Measurements from ENCODE around the gene MMP25.

The MMP25 gene

GRCh38 chr16:3025032-3026002, 21.0 kb upstream of the MMP25 start:
- Histone ChIP-seq H3K36me3 (ENCODE audit: insufficient read depth, low read length) (no peaks in the 10 kb centered on the region), H3K79me2 (ENCODE audit: control insufficient read depth, insufficient read depth, low read length, unreplicated experiment) (no peaks in the 10 kb centered on the region), H3K4me1 (ENCODE audit: control insufficient read depth, insufficient read depth, low read length, unreplicated experiment) (peaks cover 10% of the 10 kb centered on the region), H3K4me3 (ENCODE audit: low read depth, low read length) (no peak overlapping the region), H3K27me3 (ENCODE audit: insufficient read depth, low read length) (no peaks in the 10 kb centered on the region), H3K27ac (ENCODE audit: low read depth, low read length) (no peak overlapping the region), H2AFZ (ENCODE audit: low read length, unreplicated experiment) (no peak overlapping the region)

GRCh38 chr16:3026003-3026378, 20.4 kb upstream of the MMP25 start:
- H3K4me1 ChIP-seq (ENCODE audit: control insufficient read depth, insufficient read depth, low read length, unreplicated experiment): peaks cover 10% of the 10 kb centered on the region
- H3K79me2 ChIP-seq (ENCODE audit: control insufficient read depth, insufficient read depth, low read length, unreplicated experiment): no peaks in the 10 kb centered on the region
- H3K36me3 ChIP-seq (ENCODE audit: insufficient read depth, low read length): no peaks in the 10 kb centered on the region
- H3K4me3 ChIP-seq (ENCODE audit: low read depth, low read length): no peak overlapping the region
- H3K27ac ChIP-seq (ENCODE audit: low read depth, low read length): no peak overlapping the region
- H2AFZ ChIP-seq (ENCODE audit: low read length, unreplicated experiment): no peak overlapping the region
- no peaks in the 10 kb centered on the region for H3K27me3 ChIP-seq (ENCODE audit: insufficient read depth, low read length)

GRCh38 chr16:3026609-3027488, 19.5 kb upstream of the MMP25 start:
- Histone ChIP-seq H3K36me3 (ENCODE audit: insufficient read depth, low read length) (no peaks in the 10 kb centered on the region), H3K27ac (ENCODE audit: low read depth, low read length) (no peak overlapping the region), H2AFZ (ENCODE audit: low read length, unreplicated experiment) (no peak overlapping the region), H3K79me2 (ENCODE audit: control insufficient read depth, insufficient read depth, low read length, unreplicated experiment) (no peaks in the 10 kb centered on the region), H3K4me3 (ENCODE audit: low read depth, low read length) (no peak overlapping the region), H3K4me1 (ENCODE audit: control insufficient read depth, insufficient read depth, low read length, unreplicated experiment) (peaks cover 10% of the 10 kb centered on the region), H3K27me3 (ENCODE audit: insufficient read depth, low read length) (no peaks in the 10 kb centered on the region)

GRCh38 chr16:3027489-3027795, 18.9 kb upstream of the MMP25 start:
- Histone ChIP-seq H3K27ac (ENCODE audit: low read depth, low read length) (no peak overlapping the region), H3K36me3 (ENCODE audit: insufficient read depth, low read length) (no peaks in the 10 kb centered on the region), H3K4me3 (ENCODE audit: low read depth, low read length) (no peak overlapping the region), H3K79me2 (ENCODE audit: control insufficient read depth, insufficient read depth, low read length, unreplicated experiment) (no peaks in the 10 kb centered on the region), H3K27me3 (ENCODE audit: insufficient read depth, low read length) (peaks cover 4% of the 10 kb centered on the region), H3K4me1 (ENCODE audit: control insufficient read depth, insufficient read depth, low read length, unreplicated experiment) (peaks cover 10% of the 10 kb centered on the region), H2AFZ (ENCODE audit: low read length, unreplicated experiment) (no peak overlapping the region)

- Histone ChIP-seq H2AFZ (ENCODE audit: low read length, unreplicated experiment) (no peak overlapping the region), H3K27ac (ENCODE audit: low read depth, low read length) (no peak overlapping the region), H3K4me1 (ENCODE audit: control insufficient read depth, insufficient read depth, low read length, unreplicated experiment) (peaks cover 3% of the 10 kb centered on the region), H3K4me3 (ENCODE audit: low read depth, low read length) (no peak overlapping the region), H3K79me2 (ENCODE audit: control insufficient read depth, insufficient read depth, low read length, unreplicated experiment) (no peaks in the 10 kb centered on the region), H3K36me3 (ENCODE audit: insufficient read depth, low read length) (no peaks in the 10 kb centered on the region), H3K27me3 (ENCODE audit: insufficient read depth, low read length) (peaks cover 7% of the 10 kb centered on the region)
Observed at GRCh38 chr16:3027983-3028715, 18.2 kb upstream of the MMP25 start.

- Histone ChIP-seq H3K27ac (ENCODE audit: low read depth, low read length) (no peak overlapping the region), H3K36me3 (ENCODE audit: insufficient read depth, low read length) (no peaks in the 10 kb centered on the region), H3K79me2 (ENCODE audit: control insufficient read depth, insufficient read depth, low read length, unreplicated experiment) (no peaks in the 10 kb centered on the region), H3K27me3 (ENCODE audit: insufficient read depth, low read length) (peaks cover 13% of the 10 kb centered on the region), H2AFZ (ENCODE audit: low read length, unreplicated experiment) (no peak overlapping the region), H3K4me1 (ENCODE audit: control insufficient read depth, insufficient read depth, low read length, unreplicated experiment) (no peaks in the 10 kb centered on the region), H3K4me3 (ENCODE audit: low read depth, low read length) (no peak overlapping the region)
Observed at GRCh38 chr16:3028716-3029319, 17.5 kb upstream of the MMP25 start.

- Histone ChIP-seq H3K4me1 (ENCODE audit: control insufficient read depth, insufficient read depth, low read length, unreplicated experiment) (no peaks in the 10 kb centered on the region), H3K27ac (ENCODE audit: low read depth, low read length) (no peak overlapping the region), H3K4me3 (ENCODE audit: low read depth, low read length) (no peak overlapping the region), H3K36me3 (ENCODE audit: insufficient read depth, low read length) (no peaks in the 10 kb centered on the region), H3K79me2 (ENCODE audit: control insufficient read depth, insufficient read depth, low read length, unreplicated experiment) (no peaks in the 10 kb centered on the region), H2AFZ (ENCODE audit: low read length, unreplicated experiment) (no peak overlapping the region), H3K27me3 (ENCODE audit: insufficient read depth, low read length) (peaks cover 18% of the 10 kb centered on the region)
Observed at GRCh38 chr16:3029491-3030221, 16.7 kb upstream of the MMP25 start.

GRCh38 chr16:3030222-3031212, 15.8 kb upstream of the MMP25 start:
- Histone ChIP-seq H3K36me3 (ENCODE audit: insufficient read depth, low read length) (no peaks in the 10 kb centered on the region), H3K27ac (ENCODE audit: low read depth, low read length) (no peak overlapping the region), H3K4me1 (ENCODE audit: control insufficient read depth, insufficient read depth, low read length, unreplicated experiment) (no peaks in the 10 kb centered on the region), H3K79me2 (ENCODE audit: control insufficient read depth, insufficient read depth, low read length, unreplicated experiment) (no peaks in the 10 kb centered on the region), H3K4me3 (ENCODE audit: low read depth, low read length) (no peak overlapping the region), H3K27me3 (ENCODE audit: insufficient read depth, low read length) (peaks cover 23% of the 10 kb centered on the region), H2AFZ (ENCODE audit: low read length, unreplicated experiment) (no peak overlapping the region)

GRCh38 chr16:3032624-3033023, 13.7 kb upstream of the MMP25 start:
- H3K27me3 ChIP-seq (ENCODE audit: insufficient read depth, low read length): peaks cover 44% of the 10 kb centered on the region
- H3K4me3 ChIP-seq (ENCODE audit: low read depth, low read length): no peak overlapping the region
- H3K4me1 ChIP-seq (ENCODE audit: control insufficient read depth, insufficient read depth, low read length, unreplicated experiment): no peaks in the 10 kb centered on the region
- H2AFZ ChIP-seq (ENCODE audit: low read length, unreplicated experiment): no peak overlapping the region
- no peak overlapping the region for H3K27ac ChIP-seq (ENCODE audit: low read depth, low read length)
- H3K79me2 ChIP-seq (ENCODE audit: control insufficient read depth, insufficient read depth, low read length, unreplicated experiment): no peaks in the 10 kb centered on the region
- no peaks in the 10 kb centered on the region for H3K36me3 ChIP-seq (ENCODE audit: insufficient read depth, low read length)

All from ACC112 (cell line).